Mucosa of rectum (tissue), 2 donors: ENCODE data around the gene CCDC57.

ENCODE experiments used
- H3K27ac ChIP-seq, 2 donors: one replicate each; pipeline ENCODE4 v1.7.0; 2013; ENCODE audit warnings: inconsistent platforms in 2 of 2, low read depth in 2 of 2, low read length in 2 of 2
- H3K27me3 ChIP-seq, 2 donors: one replicate each; pipeline ENCODE4 v1.7.0; 2013; ENCODE audit warnings: low read length in 2 of 2; ENCODE audit not compliant: control insufficient read depth in 2 of 2, insufficient read depth in 2 of 2
- H3K36me3 ChIP-seq, 2 donors: one replicate each; pipeline ENCODE4 v1.7.0; 2013; ENCODE audit warnings: low read length in 2 of 2; ENCODE audit not compliant: control insufficient read depth in 2 of 2, insufficient read depth in 2 of 2
- H3K4me1 ChIP-seq, 2 donors: one replicate each; pipeline ENCODE4 v1.7.0; 2013; ENCODE audit warnings: low read length in 2 of 2, mild to moderate bottlenecking in 1 of 2; ENCODE audit not compliant: control insufficient read depth in 2 of 2, insufficient read depth in 2 of 2
- H3K4me3 ChIP-seq, 2 donors: one replicate each; pipeline ENCODE4 v1.7.0; 2013; ENCODE audit warnings: low read length in 2 of 2
- H3K9ac ChIP-seq, 2 donors: one replicate each; pipeline ENCODE4 v1.7.0; 2013; ENCODE audit warnings: low read length in 2 of 2, low read depth in 1 of 2, mild to moderate bottlenecking in 1 of 2
- H3K9me3 ChIP-seq, 2 donors: one replicate each; pipeline ENCODE4 v1.7.0; 2013; ENCODE audit warnings: low read length in 2 of 2; ENCODE audit not compliant: control insufficient read depth in 2 of 2
- donor health status: healthy.
- donor health status: Normal muscosa, but diverticular disease.

The CCDC57 gene

DNA sequence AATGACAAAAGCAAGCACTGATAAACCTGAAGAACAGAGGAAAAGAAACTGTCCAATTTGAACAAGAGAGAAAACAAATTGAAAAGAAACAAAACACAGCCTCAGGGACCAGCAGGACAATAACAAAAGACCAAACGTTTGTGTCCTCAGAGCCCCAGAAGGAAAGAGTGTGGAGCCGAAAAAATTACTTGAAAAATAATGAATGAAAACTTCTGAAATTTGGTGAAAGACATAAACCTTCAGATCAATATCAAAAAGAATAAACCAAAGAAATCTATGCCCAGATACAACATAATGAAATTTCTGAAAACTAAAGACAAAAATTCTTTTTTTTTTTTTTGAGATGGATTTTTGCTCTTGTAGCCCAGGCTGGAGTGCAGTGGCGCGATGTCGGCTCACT lies 45.6 kb downstream of the CCDC57 start:
- Histone ChIP-seq H3K4me3 (no peak overlapping the region), H3K27me3 (no peaks in the 10 kb centered on the region), H3K4me1 (no peaks in the 10 kb centered on the region), H3K27ac (no peak overlapping the region), H3K9me3 (no peaks in the 10 kb centered on the region), H3K36me3 (peaks cover 3 to 23% of the 10 kb centered on the region in 2 donors), H3K9ac (no peak overlapping the region)

- Histone ChIP-seq H3K27me3 (no peaks in the 10 kb centered on the region), H3K4me3 (no peak overlapping the region), H3K9ac (no peak overlapping the region), H3K36me3 (peaks cover 2 to 12% of the 10 kb centered on the region in 2 donors), H3K4me1 (no peaks in the 10 kb centered on the region), H3K27ac (no peak overlapping the region), H3K9me3 (no peaks in the 10 kb centered on the region)
These were observed 47.8 kb downstream of the CCDC57 start for GRCh38 chr17:82164853-82165252.

- Histone ChIP-seq H3K4me1 (no peaks in the 10 kb centered on the region), H3K27ac (no peak overlapping the region), H3K9ac (no peak overlapping the region), H3K4me3 (no peak overlapping the region), H3K36me3 (peaks cover 8 to 19% of the 10 kb centered on the region in 2 donors), H3K9me3 (no peaks in the 10 kb centered on the region), H3K27me3 (no peaks in the 10 kb centered on the region)
These were observed 51.4 kb downstream of the CCDC57 start for GRCh38 chr17:82161216-82161615.

DNA sequence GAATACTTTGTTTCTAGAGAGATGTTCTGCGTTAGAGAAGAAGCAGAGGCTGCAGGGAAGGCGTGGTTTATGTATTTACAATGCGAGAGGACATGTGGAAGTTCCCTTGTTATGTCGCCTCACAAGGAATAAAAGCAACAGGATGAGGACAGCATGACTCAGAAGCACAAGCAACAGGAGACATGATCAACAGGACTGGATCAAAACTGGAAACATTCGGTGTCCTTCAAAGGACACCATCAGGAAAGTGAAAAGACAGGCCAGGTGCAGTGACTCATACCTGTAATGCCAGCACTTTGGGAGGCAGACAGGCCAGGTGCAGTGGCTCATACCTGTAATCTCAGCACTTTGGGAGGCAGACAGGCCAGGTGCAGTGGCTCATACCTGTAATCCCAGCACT lies 52.6 kb downstream of the CCDC57 start:
- Histone ChIP-seq H3K27me3 (no peaks in the 10 kb centered on the region), H3K36me3 (peaks cover 8 to 16% of the 10 kb centered on the region in 2 donors), H3K9ac (no peak overlapping the region), H3K9me3 (no peaks in the 10 kb centered on the region), H3K27ac (no peak overlapping the region), H3K4me1 (no peaks in the 10 kb centered on the region), H3K4me3 (no peak overlapping the region)

DNA sequence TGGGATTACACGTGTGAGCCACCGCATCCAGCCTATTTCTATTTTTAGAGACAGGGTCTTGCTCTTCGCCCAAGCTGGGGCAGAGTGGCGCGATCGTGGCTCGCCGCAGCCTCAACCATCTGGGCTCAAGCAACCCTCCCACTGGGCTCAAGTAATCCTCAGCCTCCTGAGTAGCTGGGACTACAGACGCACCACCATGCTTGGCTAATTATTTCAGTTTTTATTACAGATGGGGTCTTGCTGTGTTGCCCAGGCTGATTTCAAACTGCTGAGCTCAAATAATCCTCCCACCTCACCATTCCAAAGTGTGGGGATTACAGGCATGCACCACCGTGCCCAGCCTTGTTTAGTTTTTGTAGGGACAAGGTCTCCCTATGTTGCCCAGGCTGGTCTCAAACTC lies 53.8 kb downstream of the CCDC57 start:
- H3K27me3 ChIP-seq, result no peaks in the 10 kb centered on the region
- no peaks in the 10 kb centered on the region for H3K9me3 ChIP-seq
- H3K4me3 ChIP-seq, result no peak overlapping the region
- H3K36me3 ChIP-seq, result peaks cover 11 to 21% of the 10 kb centered on the region in 2 donors
- H3K27ac ChIP-seq, result no peak overlapping the region
- H3K4me1 ChIP-seq, result no peaks in the 10 kb centered on the region
- H3K9ac ChIP-seq, result no peak overlapping the region

GRCh38 chr17:82157046-82158035 lies 55.3 kb downstream of the CCDC57 start:
- no peaks in the 10 kb centered on the region for H3K27me3 ChIP-seq
- H3K36me3 ChIP-seq, result peaks cover 11 to 15% of the 10 kb centered on the region in 2 donors
- H3K4me1 ChIP-seq, result no peaks in the 10 kb centered on the region
- H3K4me3 ChIP-seq, result no peak overlapping the region
- H3K9ac ChIP-seq, result no peak overlapping the region
- H3K27ac ChIP-seq, result no peak overlapping the region
- no peaks in the 10 kb centered on the region for H3K9me3 ChIP-seq

DNA sequence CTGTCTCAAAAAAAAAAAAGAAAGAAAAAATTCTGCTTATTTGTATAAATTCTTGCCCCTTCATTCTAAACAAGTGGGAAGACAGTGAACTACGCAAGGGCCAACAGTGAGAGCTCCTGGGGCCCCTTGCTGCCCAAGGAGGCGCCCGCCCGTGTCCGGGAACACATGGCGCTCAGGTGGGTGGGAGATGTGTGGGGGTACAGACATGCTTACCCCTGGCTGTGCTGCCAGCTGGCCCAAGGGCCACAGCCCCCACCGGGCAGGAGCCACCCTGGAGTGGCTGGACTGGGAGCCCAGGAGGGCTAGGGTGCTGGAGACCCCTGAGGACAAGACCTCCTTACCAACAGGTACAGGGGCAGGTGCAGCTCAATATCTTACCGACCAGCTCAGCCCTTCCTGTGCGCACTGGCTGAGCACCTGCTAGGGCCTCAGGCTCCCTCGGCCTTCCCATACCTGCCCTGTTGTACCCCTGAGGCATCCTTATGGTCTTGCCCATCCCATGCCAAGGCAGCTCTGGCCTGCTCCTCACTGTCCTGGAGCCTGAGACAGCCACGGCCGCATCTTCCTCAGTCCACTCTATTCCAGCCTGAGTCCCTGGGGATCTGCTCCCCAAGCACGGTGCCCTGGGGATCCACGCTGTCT lies 56.2 kb downstream of the CCDC57 start:
- Histone ChIP-seq H3K36me3 (peaks cover 11 to 15% of the 10 kb centered on the region in 2 donors), H3K9me3 (no peaks in the 10 kb centered on the region), H3K4me1 (no peaks in the 10 kb centered on the region), H3K27ac (no peak overlapping the region), H3K9ac (no peak overlapping the region), H3K4me3 (no peak overlapping the region), H3K27me3 (no peaks in the 10 kb centered on the region)

- Histone ChIP-seq H3K27ac (no peak overlapping the region), H3K36me3 (peaks cover 9 to 15% of the 10 kb centered on the region in 2 donors), H3K9me3 (no peaks in the 10 kb centered on the region), H3K27me3 (no peaks in the 10 kb centered on the region), H3K4me1 (no peaks in the 10 kb centered on the region), H3K9ac (no peak overlapping the region), H3K4me3 (no peak overlapping the region)
These were observed 57.0 kb downstream of the CCDC57 start for GRCh38 chr17:82155606-82156005.

DNA sequence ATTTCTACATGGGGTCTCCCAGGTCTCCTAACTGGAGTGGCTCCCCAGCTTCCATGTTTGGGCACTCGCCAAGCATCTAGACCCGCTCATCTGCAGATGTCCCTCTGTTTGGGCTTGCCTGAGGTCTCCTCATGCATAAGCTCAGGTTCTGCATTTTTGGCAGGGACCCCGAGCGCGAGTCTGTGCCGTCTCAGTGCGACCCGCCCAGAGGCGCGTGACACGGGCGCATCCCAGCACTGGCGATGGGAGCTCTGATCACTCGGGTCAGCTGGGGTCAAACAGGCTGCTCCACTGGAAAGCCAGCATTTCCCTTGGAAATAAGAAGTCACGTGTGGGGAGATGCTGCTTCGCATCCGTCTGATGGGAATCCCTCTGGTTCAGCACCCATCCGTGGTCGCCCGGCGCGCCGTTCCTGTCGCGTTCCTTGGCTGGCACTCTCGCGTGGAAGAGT lies 57.7 kb downstream of the CCDC57 start:
- H3K9me3 ChIP-seq, result no peaks in the 10 kb centered on the region
- peaks cover 9 to 12% of the 10 kb centered on the region in 2 donors for H3K36me3 ChIP-seq
- H3K4me1 ChIP-seq, result no peaks in the 10 kb centered on the region
- H3K27me3 ChIP-seq, result no peaks in the 10 kb centered on the region
- no peak overlapping the region for H3K27ac ChIP-seq
- H3K4me3 ChIP-seq, result no peak overlapping the region
- no peak overlapping the region for H3K9ac ChIP-seq

DNA sequence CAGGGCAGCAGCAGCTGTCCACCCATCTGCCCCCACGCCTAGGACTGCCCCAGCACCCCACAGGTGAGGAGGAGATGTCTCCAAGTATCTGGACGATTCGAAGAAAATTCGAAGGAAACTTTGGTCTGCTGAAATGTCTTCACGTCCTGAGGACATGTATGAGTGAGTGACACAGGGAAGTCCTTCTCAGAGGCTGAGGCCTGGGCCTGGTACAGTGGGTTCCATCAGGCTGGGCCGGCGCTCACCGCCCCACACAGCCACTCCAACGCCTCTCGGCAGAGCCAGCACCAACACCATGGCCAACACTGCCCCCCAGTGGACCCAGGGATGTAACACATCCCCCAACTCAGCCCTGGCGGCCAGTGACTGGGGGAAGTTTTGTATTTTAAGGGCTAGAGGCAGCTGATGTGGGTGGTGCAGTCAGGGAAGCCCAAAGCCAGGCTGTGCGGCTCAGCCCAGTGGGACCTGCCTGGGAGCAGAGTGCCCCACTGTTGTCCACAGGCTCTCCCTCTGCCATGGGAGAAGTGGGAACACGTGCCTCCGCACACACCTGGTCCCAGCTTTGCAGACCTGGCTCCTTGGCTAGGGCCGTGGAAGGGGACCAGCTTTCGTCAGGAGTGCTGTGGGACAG lies 58.8 kb downstream of the CCDC57 start:
- Histone ChIP-seq H3K9me3 (no peaks in the 10 kb centered on the region), H3K4me3 (no peak overlapping the region), H3K27me3 (no peaks in the 10 kb centered on the region), H3K36me3 (peaks cover 9 to 12% of the 10 kb centered on the region in 2 donors), H3K4me1 (no peaks in the 10 kb centered on the region), H3K9ac (no peak overlapping the region), H3K27ac (no peak overlapping the region)
